ENCODE data around the gene SRD5A1. TPM values are rescaled to one million over a fixed set of nuclear protein-coding genes. Genes with fewer than 3 reads are reported as not detected.

Gene SRD5A1
- total RNA-seq, 1 experiment from 2014 or later, result 19.5 TPM

DNA sequence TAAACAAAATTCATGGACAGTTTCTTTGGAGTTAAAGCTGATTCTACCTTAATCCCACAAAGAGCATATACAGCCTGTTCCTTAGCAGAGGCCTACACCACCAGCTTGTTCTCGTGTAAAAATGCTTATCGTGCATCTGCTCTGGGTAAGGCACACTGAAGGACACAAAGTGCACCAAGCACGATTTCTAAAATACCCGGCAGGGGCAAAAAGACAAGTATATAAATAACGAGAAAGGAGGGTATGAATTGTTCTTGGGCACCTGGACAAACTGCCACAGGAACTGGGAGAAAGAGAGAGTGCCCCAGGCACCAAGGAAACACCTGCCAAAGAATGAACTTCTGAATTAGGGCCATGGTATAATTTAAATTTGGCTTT lies 25.7 kb upstream of the SRD5A1 start:
- Histone ChIP-seq H3K79me2 (ENCODE audit: low read length) (peaks cover 20% of the 10 kb centered on the region), H3K4me1 (ENCODE audit: low read length) (no peaks in the 10 kb centered on the region), H3K36me3 (ENCODE audit: insufficient read depth, low read length) (peaks cover 71% of the 10 kb centered on the region; the same call in 1 of the 2 replicates), H3K4me3 (ENCODE audit: low read length) (no peak overlapping the region), H3K4me2 (ENCODE audit: low read depth, low read length, poor library complexity, severe bottlenecking) (no peak overlapping the region), H3K27me3 (ENCODE audit: low read length) (no peaks in the 10 kb centered on the region), H2AFZ (ENCODE audit: low read length) (no peak overlapping the region), H3K9me3 (ENCODE audit: low read length) (no peaks in the 10 kb centered on the region), H3K27ac (ENCODE audit: low read length) (no peak overlapping the region), H3K9ac (ENCODE audit: low read length) (no peak overlapping the region), H4K20me1 (ENCODE audit: insufficient read depth, low read depth, low read length) (peaks cover 21% of the 10 kb centered on the region), H3K9me2 (replicated peaks; ENCODE audit: insufficient read depth, low read length) (no peaks in the 10 kb centered on the region)
- no peak for DNase-seq

- Histone ChIP-seq H3K27ac (ENCODE audit: low read length) (no peak overlapping the region), H3K4me2 (ENCODE audit: low read depth, low read length, poor library complexity, severe bottlenecking) (no peak overlapping the region), H2AFZ (ENCODE audit: low read length) (no peak overlapping the region), H4K20me1 (ENCODE audit: insufficient read depth, low read depth, low read length) (peaks cover 21% of the 10 kb centered on the region), H3K4me1 (ENCODE audit: low read length) (no peaks in the 10 kb centered on the region), H3K9me2 (replicated peaks; ENCODE audit: insufficient read depth, low read length) (no peaks in the 10 kb centered on the region), H3K4me3 (ENCODE audit: low read length) (no peak overlapping the region), H3K9me3 (ENCODE audit: low read length) (no peaks in the 10 kb centered on the region), H3K27me3 (ENCODE audit: low read length) (no peaks in the 10 kb centered on the region), H3K79me2 (ENCODE audit: low read length) (peaks cover 24% of the 10 kb centered on the region), H3K36me3 (ENCODE audit: insufficient read depth, low read length) (peaks cover 73% of the 10 kb centered on the region; the same call in 1 of the 2 replicates), H3K9ac (ENCODE audit: low read length) (no peak overlapping the region)
- no peak for DNase-seq
These were observed 25.2 kb upstream of the SRD5A1 start for GRCh38 chr5:6608016-6608415.

DNA sequence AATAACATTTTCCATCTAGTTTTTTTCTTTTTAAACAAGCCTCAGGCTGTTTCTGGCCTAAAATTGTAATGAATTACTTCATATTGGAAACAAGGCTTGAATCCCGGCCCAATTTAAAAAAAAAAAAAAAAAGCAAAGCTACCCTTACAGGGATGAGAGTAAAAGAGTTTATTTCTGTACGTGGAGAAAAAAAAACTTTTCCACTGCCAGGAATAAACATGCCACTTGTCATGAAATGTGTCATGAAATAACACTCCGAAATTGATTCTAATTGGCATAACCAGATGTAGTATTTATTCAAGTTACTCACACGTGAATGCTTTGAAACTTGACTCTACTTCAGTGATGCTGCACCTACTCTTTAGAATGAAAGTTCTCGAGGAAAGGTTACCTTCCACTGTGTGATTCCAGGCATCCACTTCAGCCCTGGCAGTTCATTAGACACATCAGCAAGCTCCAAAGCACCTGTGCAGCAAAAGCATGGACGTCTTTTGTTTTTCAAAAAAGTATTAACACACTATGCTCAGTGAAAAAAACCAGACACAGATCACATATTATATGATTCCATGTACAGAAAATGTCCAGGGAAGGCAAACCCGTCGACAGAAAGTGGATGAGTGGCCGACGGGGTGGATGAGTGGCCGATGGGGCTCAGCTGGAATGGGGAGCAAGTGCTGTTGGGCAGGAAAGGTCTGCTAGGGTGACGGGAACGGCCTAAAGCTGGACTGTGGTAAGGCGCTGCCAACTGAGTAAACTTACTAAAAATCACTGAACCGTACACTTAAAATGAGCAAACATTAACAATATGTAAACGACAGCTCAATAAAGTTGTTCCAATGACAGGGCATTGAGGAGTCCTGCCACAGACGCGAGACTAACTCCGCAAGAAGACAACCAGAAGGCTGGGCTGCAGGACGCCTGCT lies 21.6 kb upstream of the SRD5A1 start:
- Histone ChIP-seq H3K4me1 (ENCODE audit: low read length) (no peaks in the 10 kb centered on the region; the same call in 1 of the 2 replicates), H3K9me2 (replicated peaks; ENCODE audit: insufficient read depth, low read length) (no peaks in the 10 kb centered on the region), H3K4me3 (ENCODE audit: low read length) (no peak overlapping the region), H3K79me2 (ENCODE audit: low read length) (peaks cover 58% of the 10 kb centered on the region), H2AFZ (ENCODE audit: low read length) (no peak overlapping the region), H3K27me3 (ENCODE audit: low read length) (no peaks in the 10 kb centered on the region), H3K9me3 (ENCODE audit: low read length) (no peaks in the 10 kb centered on the region), H3K27ac (ENCODE audit: low read length) (no peak overlapping the region), H3K36me3 (ENCODE audit: insufficient read depth, low read length) (peaks cover 86% of the 10 kb centered on the region), H3K4me2 (ENCODE audit: low read depth, low read length, poor library complexity, severe bottlenecking) (no peak overlapping the region), H3K9ac (ENCODE audit: low read length) (no peak overlapping the region), H4K20me1 (ENCODE audit: insufficient read depth, low read depth, low read length) (peaks cover 55% of the 10 kb centered on the region)
- DNase-seq, result no peak

- H4K20me1 ChIP-seq (ENCODE audit: insufficient read depth, low read depth, low read length), result peaks cover 49% of the 10 kb centered on the region
- no peak overlapping the region for H3K4me2 ChIP-seq (ENCODE audit: low read depth, low read length, poor library complexity, severe bottlenecking)
- no peaks in the 10 kb centered on the region for H3K9me3 ChIP-seq (ENCODE audit: low read length)
- H3K9me2 ChIP-seq (replicated peaks; ENCODE audit: insufficient read depth, low read length), result no peaks in the 10 kb centered on the region
- no peaks in the 10 kb centered on the region; the same call in 1 of the 2 replicates for H3K4me1 ChIP-seq (ENCODE audit: low read length)
- no peak overlapping the region for H3K27ac ChIP-seq (ENCODE audit: low read length)
- DNase-seq, result no peak
- no peaks in the 10 kb centered on the region for H3K27me3 ChIP-seq (ENCODE audit: low read length)
- no peak overlapping the region for H3K4me3 ChIP-seq (ENCODE audit: low read length)
- no peak overlapping the region for H3K9ac ChIP-seq (ENCODE audit: low read length)
- peaks cover 85% of the 10 kb centered on the region for H3K36me3 ChIP-seq (ENCODE audit: insufficient read depth, low read length)
- peaks cover 89% of the 10 kb centered on the region for H3K79me2 ChIP-seq (ENCODE audit: low read length)
- no peak overlapping the region for H2AFZ ChIP-seq (ENCODE audit: low read length)
These were observed 18.0 kb upstream of the SRD5A1 start for GRCh38 chr5:6615034-6615815.

GRCh38 chr5:6616632-6617031 lies 16.6 kb upstream of the SRD5A1 start:
- Histone ChIP-seq H3K9ac (ENCODE audit: low read length) (no peak overlapping the region), H3K9me2 (replicated peaks; ENCODE audit: insufficient read depth, low read length) (no peaks in the 10 kb centered on the region), H4K20me1 (ENCODE audit: insufficient read depth, low read depth, low read length) (peaks cover 52% of the 10 kb centered on the region)

GRCh38 chr5:6623228-6623627 lies 10.0 kb upstream of the SRD5A1 start:
- peaks cover 89% of the 10 kb centered on the region for H3K79me2 ChIP-seq (ENCODE audit: low read length)
- no peak overlapping the region for H3K4me2 ChIP-seq (ENCODE audit: low read depth, low read length, poor library complexity, severe bottlenecking)
- H3K9me3 ChIP-seq (ENCODE audit: low read length), result no peaks in the 10 kb centered on the region
- H3K36me3 ChIP-seq (ENCODE audit: insufficient read depth, low read length), result peaks cover 88% of the 10 kb centered on the region
- no peaks in the 10 kb centered on the region for H3K27me3 ChIP-seq (ENCODE audit: low read length)
- H3K4me1 ChIP-seq (ENCODE audit: low read length), result no peaks in the 10 kb centered on the region
- peaks cover 10% of the 10 kb centered on the region for H4K20me1 ChIP-seq (ENCODE audit: insufficient read depth, low read depth, low read length)
- H3K9ac ChIP-seq (ENCODE audit: low read length), result no peak overlapping the region
- H3K27ac ChIP-seq (ENCODE audit: low read length), result no peak overlapping the region
- no peak overlapping the region for H2AFZ ChIP-seq (ENCODE audit: low read length)
- no peaks in the 10 kb centered on the region for H3K9me2 ChIP-seq (replicated peaks; ENCODE audit: insufficient read depth, low read length)
- DNase-seq, result no peak
- H3K4me3 ChIP-seq (ENCODE audit: low read length), result no peak overlapping the region

More at GRCh38 chr5:6616632-6617031, 16.6 kb upstream of the SRD5A1 start:
- H3K36me3 ChIP-seq (ENCODE audit: insufficient read depth, low read length), result peaks cover 83% of the 10 kb centered on the region
- no peaks in the 10 kb centered on the region for H3K9me3 ChIP-seq (ENCODE audit: low read length)
- H3K4me1 ChIP-seq (ENCODE audit: low read length), result no peaks in the 10 kb centered on the region; the same call in 1 of the 2 replicates
- H3K4me2 ChIP-seq (ENCODE audit: low read depth, low read length, poor library complexity, severe bottlenecking), result no peak overlapping the region
- no peak for DNase-seq
- H3K27ac ChIP-seq (ENCODE audit: low read length), result no peak overlapping the region
- H3K79me2 ChIP-seq (ENCODE audit: low read length), result peaks cover 91% of the 10 kb centered on the region
- H2AFZ ChIP-seq (ENCODE audit: low read length), result no peak overlapping the region
- no peak overlapping the region for H3K4me3 ChIP-seq (ENCODE audit: low read length)
- no peaks in the 10 kb centered on the region for H3K27me3 ChIP-seq (ENCODE audit: low read length)

DNA sequence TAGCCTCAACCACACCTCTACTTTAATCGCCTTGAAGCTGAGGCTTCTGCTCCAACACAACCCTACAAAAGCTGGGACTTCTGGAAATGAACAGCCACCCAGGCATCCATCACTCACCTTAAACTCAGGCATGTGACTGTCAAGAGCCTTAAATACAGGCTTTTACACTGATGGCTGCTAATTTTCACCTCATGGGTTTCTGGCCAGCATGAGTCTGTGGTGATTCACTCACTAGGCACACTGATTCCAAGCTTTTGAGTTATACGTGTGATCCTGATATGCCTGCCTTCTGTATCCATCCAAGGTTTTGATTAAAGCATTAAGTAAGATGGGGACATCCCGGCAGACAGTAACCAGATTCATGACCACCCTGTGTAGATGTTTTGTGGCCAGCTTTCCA lies 9.3 kb upstream of the SRD5A1 start:
- H2AFZ ChIP-seq (ENCODE audit: low read length), result no peak overlapping the region
- H3K27ac ChIP-seq (ENCODE audit: low read length), result no peak overlapping the region
- no peaks in the 10 kb centered on the region for H3K9me2 ChIP-seq (replicated peaks; ENCODE audit: insufficient read depth, low read length)
- H3K4me2 ChIP-seq (ENCODE audit: low read depth, low read length, poor library complexity, severe bottlenecking), result no peak overlapping the region
- no peaks in the 10 kb centered on the region for H3K4me1 ChIP-seq (ENCODE audit: low read length)
- peaks cover 89% of the 10 kb centered on the region for H3K79me2 ChIP-seq (ENCODE audit: low read length)
- no peaks in the 10 kb centered on the region for H3K27me3 ChIP-seq (ENCODE audit: low read length)
- H3K9me3 ChIP-seq (ENCODE audit: low read length), result no peaks in the 10 kb centered on the region
- peaks cover 6% of the 10 kb centered on the region for H4K20me1 ChIP-seq (ENCODE audit: insufficient read depth, low read depth, low read length)
- H3K4me3 ChIP-seq (ENCODE audit: low read length), result no peak overlapping the region
- no peak for DNase-seq
- H3K36me3 ChIP-seq (ENCODE audit: insufficient read depth, low read length), result peaks cover 88% of the 10 kb centered on the region
- no peak overlapping the region for H3K9ac ChIP-seq (ENCODE audit: low read length)

DNA sequence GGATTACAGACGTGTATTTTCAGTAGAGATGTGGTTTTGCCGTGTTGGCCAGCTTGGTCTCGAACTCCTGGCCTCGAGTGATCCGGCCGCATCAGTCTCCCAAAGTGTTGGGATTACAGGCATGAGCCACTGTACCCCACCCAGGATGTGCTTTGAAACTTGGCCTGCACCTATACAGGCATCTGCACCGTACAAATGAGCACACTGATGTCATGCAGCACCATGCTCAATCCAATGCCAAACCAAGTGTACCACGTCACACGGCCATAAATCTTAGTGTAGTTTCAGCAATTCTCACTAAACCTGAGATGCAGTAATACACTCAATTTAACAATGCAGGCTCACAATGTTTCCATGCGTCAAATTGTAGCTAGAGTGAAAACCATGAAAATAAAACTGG lies 6.7 kb upstream of the SRD5A1 start:
- H3K27ac ChIP-seq (ENCODE audit: low read length), result no peak overlapping the region
- H3K9me2 ChIP-seq (replicated peaks; ENCODE audit: insufficient read depth, low read length), result no peaks in the 10 kb centered on the region
- H3K79me2 ChIP-seq (ENCODE audit: low read length), result peaks cover 95% of the 10 kb centered on the region
- no peak overlapping the region for H3K4me3 ChIP-seq (ENCODE audit: low read length)
- H3K36me3 ChIP-seq (ENCODE audit: insufficient read depth, low read length), result peaks cover 94% of the 10 kb centered on the region
- peaks cover 6% of the 10 kb centered on the region for H3K4me1 ChIP-seq (ENCODE audit: low read length)
- H3K9ac ChIP-seq (ENCODE audit: low read length), result no peak overlapping the region
- DNase-seq, result no peak
- H2AFZ ChIP-seq (ENCODE audit: low read length), result no peak overlapping the region
- no peaks in the 10 kb centered on the region for H3K27me3 ChIP-seq (ENCODE audit: low read length)
- peaks cover 16% of the 10 kb centered on the region for H4K20me1 ChIP-seq (ENCODE audit: insufficient read depth, low read depth, low read length)
- H3K9me3 ChIP-seq (ENCODE audit: low read length), result no peaks in the 10 kb centered on the region
- H3K4me2 ChIP-seq (ENCODE audit: low read depth, low read length, poor library complexity, severe bottlenecking), result no peak overlapping the region
